Measurements from ENCODE around the gene MARCHF6.
"Not testable (repeated sequence)": the region's sequence is repeated elsewhere in the genome, so short reads cannot be mapped to it uniquely, and the experiment has no call there.

Gene MARCHF6

GRCh38 chr5:10351199-10351905, 2.1 kb upstream of the MARCHF6 start:
- DNase-seq, result no peak

GRCh38 chr5:10351919-10352318, 1.6 kb upstream of the MARCHF6 start:
- DNase-seq, result no peak

- DNase-seq, result no peak
Measured at GRCh38 chr5:10352430-10353240, 860 bp upstream of the MARCHF6 start.

GRCh38 chr5:10354048-10354872, 765 bp downstream of the MARCHF6 start:
- peak; percentile 11 for DNase-seq

- DNase-seq, result no peak
Measured at GRCh38 chr5:10355071-10355889, 1.8 kb downstream of the MARCHF6 start.

- no peak for DNase-seq
Measured at GRCh38 chr5:10358999-10359398, 5.5 kb downstream of the MARCHF6 start.

GRCh38 chr5:10360686-10361085, 7.2 kb downstream of the MARCHF6 start:
- no peak for DNase-seq

- DNase-seq, result no peak
Measured at GRCh38 chr5:10363519-10364185, 10.2 kb downstream of the MARCHF6 start.

- DNase-seq, result no peak
Measured at GRCh38 chr5:10364186-10364689, 10.7 kb downstream of the MARCHF6 start.

- no peak for DNase-seq
Measured at GRCh38 chr5:10365782-10366181, 12.3 kb downstream of the MARCHF6 start.

GRCh38 chr5:10366310-10367272, 13.1 kb downstream of the MARCHF6 start:
- DNase-seq, result no peak

- no peak for DNase-seq
Measured at GRCh38 chr5:10367579-10367978, 14.1 kb downstream of the MARCHF6 start.

- DNase-seq, result no peak
Measured at GRCh38 chr5:10370931-10371330, 17.4 kb downstream of the MARCHF6 start.

GRCh38 chr5:10371369-10371768, 17.9 kb downstream of the MARCHF6 start:
- not testable (repeated sequence) for DNase-seq

- DNase-seq, result no peak
Measured at GRCh38 chr5:10372726-10373709, 19.5 kb downstream of the MARCHF6 start.

- DNase-seq, result no peak
Measured at GRCh38 chr5:10374046-10375022, 20.8 kb downstream of the MARCHF6 start.

- DNase-seq, result not testable (repeated sequence)
Measured at GRCh38 chr5:10375146-10375545, 21.7 kb downstream of the MARCHF6 start.

- no peak for DNase-seq
Measured at GRCh38 chr5:10376544-10376943, 23.0 kb downstream of the MARCHF6 start.

Data from T-helper 9 cell (primary cell).